SU-DHL-6 (cell line): ENCODE results near the gene SYNPR.

Source experiments
- H2AFZ ChIP-seq: fragments of 200-600 bp; sonication (generic); 2 replicates; pipeline ENCODE4 v1.6.1; 2014; ENCODE audit warnings: low read depth, mild to moderate bottlenecking, moderate library complexity, mixed read lengths, antibody characterized with exemption, low read length; ENCODE audit not compliant: severe bottlenecking
- H3F3A ChIP-seq: fragments of 200-600 bp; shearing (Covaris generic); 2 replicates; pipeline ENCODE4 v1.6.0; 2016; ENCODE audit warnings: antibody characterized with exemption, mild to moderate bottlenecking; ENCODE audit not compliant: insufficient read depth
- H3K27ac ChIP-seq: fragments of 200-600 bp; sonication (generic); 2 replicates; pipeline ENCODE4 v1.5.1; 2016; ENCODE audit warnings: low read depth, mild to moderate bottlenecking, low read length, moderate library complexity, mixed read lengths
- H3K27me3 ChIP-seq: fragments of 200-600 bp; sonication (generic), shearing (Covaris generic); 2 replicates; pipeline ENCODE4 v1.6.0; 2014; ENCODE audit warnings: mild to moderate bottlenecking, low read length
- H3K36me3 ChIP-seq: fragments of 200-600 bp; sonication (generic); 2 replicates; pipeline ENCODE4 v1.6.1; 2014; ENCODE audit warnings: mild to moderate bottlenecking, low read length, mixed read lengths
- H3K4me2 ChIP-seq: fragments of 300-600, 200-600 bp; shearing (Covaris generic), sonication (generic); 2 replicates; pipeline ENCODE4 v1.6.0; 2014; ENCODE audit warnings: low read length, low read depth, mild to moderate bottlenecking; ENCODE audit not compliant: poor library complexity, severe bottlenecking
- H3K4me3 ChIP-seq: fragments of 200-600 bp; sonication (generic); 2 replicates; pipeline ENCODE4 v1.5.1; 2014; ENCODE audit warnings: antibody characterized with exemption, low read length, mild to moderate bottlenecking, mixed read lengths; ENCODE audit not compliant: insufficient read depth, poor library complexity, severe bottlenecking
- H3K79me2 ChIP-seq: fragments of 200-600 bp; sonication (generic); 2 replicates; pipeline ENCODE4 v1.6.1; 2014; ENCODE audit warnings: mild to moderate bottlenecking, low read length, moderate library complexity; ENCODE audit not compliant: insufficient read depth
- H3K9ac ChIP-seq: fragments of 200-600 bp; sonication (generic); 2 replicates; pipeline ENCODE4 v1.7.0; 2014; ENCODE audit warnings: mild to moderate bottlenecking, low read length
- H3K9me2 ChIP-seq: fragments of 200-600 bp; sonication (generic); replicated peaks from 2 replicates; pipeline ENCODE4 v1.6.1; 2014; ENCODE audit warnings: low read length; ENCODE audit not compliant: insufficient read depth
- H3K9me3 ChIP-seq: fragments of 200-600 bp; sonication (generic); 2 replicates; pipeline ENCODE4 v1.6.1; 2014; ENCODE audit warnings: low read length, mixed read lengths; ENCODE audit not compliant: insufficient read depth
- H4K20me1 ChIP-seq: fragments of 200-600 bp; sonication (generic); 2 replicates; pipeline ENCODE4 v1.6.1; 2014; ENCODE audit warnings: low read depth, mild to moderate bottlenecking, antibody characterized with exemption, low read length, moderate library complexity, mixed read lengths
- CTCF ChIP-seq: fragments of 200-600 bp; sonication (generic); IDR thresholded peaks from one replicate; pipeline ENCODE4 v1.5.1; 2017; ENCODE audit warnings: antibody characterized with exemption, mild to moderate bottlenecking, low read length, moderate library complexity; ENCODE audit not compliant: insufficient read depth, poor library complexity, severe bottlenecking
- EZH2phosphoT487 ChIP-seq: fragments of 200-600 bp; sonication (generic), shearing (Covaris generic); conservative IDR thresholded peaks from 2 replicates; pipeline ENCODE4 v1.6.1; 2018; ENCODE audit warnings: mild to moderate bottlenecking, antibody characterized with exemption, low read length, moderate library complexity, mixed read lengths

Gene SYNPR

GRCh38 chr3:63450023-63450422 lies 171.9 kb downstream of the SYNPR start:
- H3K9me3 ChIP-seq, result no peaks in the 10 kb centered on the region
- no peak overlapping the region for H3K4me3 ChIP-seq
- no peaks in the 10 kb centered on the region for H3K79me2 ChIP-seq
- no peaks in the 10 kb centered on the region for H4K20me1 ChIP-seq
- H3K27me3 ChIP-seq, result no peaks in the 10 kb centered on the region
- no peak overlapping the region for H3K27ac ChIP-seq
- H3K36me3 ChIP-seq, result no peaks in the 10 kb centered on the region
- TF ChIP-seq CTCF, result no peak
- no peak for TF ChIP-seq EZH2phosphoT487
- H3K9ac ChIP-seq, result no peak overlapping the region
- no peak overlapping the region for H3K4me2 ChIP-seq
- no peaks in the 10 kb centered on the region for H3K9me2 ChIP-seq
- H2AFZ ChIP-seq, result no peak overlapping the region
- no peaks in the 10 kb centered on the region for H3F3A ChIP-seq

- no peak overlapping the region for H3K4me2 ChIP-seq
- no peak overlapping the region for H2AFZ ChIP-seq
- H4K20me1 ChIP-seq, result no peaks in the 10 kb centered on the region
- no peaks in the 10 kb centered on the region for H3K27me3 ChIP-seq
- no peak overlapping the region for H3K9ac ChIP-seq
- no peaks in the 10 kb centered on the region for H3K9me2 ChIP-seq
- no peak overlapping the region for H3K27ac ChIP-seq
- H3K9me3 ChIP-seq, result no peaks in the 10 kb centered on the region
- no peaks in the 10 kb centered on the region for H3K36me3 ChIP-seq
- H3K79me2 ChIP-seq, result no peaks in the 10 kb centered on the region
- no peak overlapping the region for H3K4me3 ChIP-seq
- no peak for TF ChIP-seq CTCF
- no peak for TF ChIP-seq EZH2phosphoT487
- no peaks in the 10 kb centered on the region for H3F3A ChIP-seq
These were observed 172.7 kb downstream of the SYNPR start for GRCh38 chr3:63450634-63451363.

GRCh38 chr3:63456901-63457300 lies 178.8 kb downstream of the SYNPR start:
- Histone ChIP-seq H4K20me1 (no peaks in the 10 kb centered on the region), H3K9me2 (no peaks in the 10 kb centered on the region), H3K27ac (no peak overlapping the region), H3K9ac (no peak overlapping the region), H3K27me3 (no peaks in the 10 kb centered on the region), H3K4me3 (no peak overlapping the region), H2AFZ (no peak overlapping the region), H3K9me3 (no peaks in the 10 kb centered on the region), H3K36me3 (no peaks in the 10 kb centered on the region), H3F3A (no peaks in the 10 kb centered on the region), H3K79me2 (no peaks in the 10 kb centered on the region), H3K4me2 (no peak overlapping the region)
- no peak for TF ChIP-seq EZH2phosphoT487
- TF ChIP-seq CTCF, result no peak
